ENCODE data around the gene CRADD.

Gene CRADD

GRCh38 chr12:93698307-93699092, 21.3 kb downstream of the CRADD start:
- TF ChIP-seq CTCF (IDR thresholded peaks at IDR 0.05; ENCODE audit: low read depth, low read length) = no peak
- DNase-seq (ENCODE audit: extremely low read depth, low read depth) = no peak

GRCh38 chr12:93699271-93700145, 22.3 kb downstream of the CRADD start:
- TF ChIP-seq CTCF (IDR thresholded peaks at IDR 0.05; ENCODE audit: low read depth, low read length) = no peak
- peak; percentile 54 for DNase-seq (ENCODE audit: extremely low read depth, low read depth)

DNA sequence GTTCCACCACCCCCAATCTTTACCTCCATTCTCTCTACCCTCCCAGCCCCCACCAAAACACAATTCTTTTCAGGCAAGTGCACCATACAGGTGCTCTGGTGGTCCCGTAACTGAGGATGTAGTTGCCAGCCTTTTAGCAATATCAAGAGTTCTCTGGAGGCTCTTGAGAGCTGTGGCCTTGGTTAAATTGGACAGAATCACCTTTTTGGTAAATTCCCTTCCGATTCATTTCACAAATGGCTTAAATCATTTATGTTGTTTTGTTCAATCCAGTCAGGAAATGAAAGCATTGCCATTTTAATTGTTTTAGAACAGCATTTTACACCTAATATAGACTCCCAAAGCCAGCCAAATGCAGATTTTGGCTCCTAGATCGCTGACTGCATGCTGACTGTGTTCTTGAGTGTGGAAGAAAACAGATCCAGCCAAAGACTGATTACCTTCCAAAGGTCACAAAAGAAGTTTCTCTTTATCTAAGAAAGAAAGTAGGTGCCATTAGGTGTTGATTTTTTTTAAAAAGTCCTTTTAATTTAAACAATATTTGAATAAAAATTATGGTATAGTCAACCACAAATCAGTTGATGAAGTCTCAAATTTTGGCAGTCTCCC, 25.6 kb downstream of the CRADD start:
- no peak for DNase-seq (ENCODE audit: extremely low read depth, low read depth)
- no peak for TF ChIP-seq CTCF (IDR thresholded peaks at IDR 0.05; ENCODE audit: low read depth, low read length)

- TF ChIP-seq CTCF (IDR thresholded peaks at IDR 0.05; ENCODE audit: low read depth, low read length) = no peak
- no peak for DNase-seq (ENCODE audit: extremely low read depth, low read depth)
Observed at GRCh38 chr12:93704122-93704521, 26.9 kb downstream of the CRADD start.

GRCh38 chr12:93704625-93705024, 27.4 kb downstream of the CRADD start:
- no peak for DNase-seq (ENCODE audit: extremely low read depth, low read depth)
- no peak for TF ChIP-seq CTCF (IDR thresholded peaks at IDR 0.05; ENCODE audit: low read depth, low read length)

DNA sequence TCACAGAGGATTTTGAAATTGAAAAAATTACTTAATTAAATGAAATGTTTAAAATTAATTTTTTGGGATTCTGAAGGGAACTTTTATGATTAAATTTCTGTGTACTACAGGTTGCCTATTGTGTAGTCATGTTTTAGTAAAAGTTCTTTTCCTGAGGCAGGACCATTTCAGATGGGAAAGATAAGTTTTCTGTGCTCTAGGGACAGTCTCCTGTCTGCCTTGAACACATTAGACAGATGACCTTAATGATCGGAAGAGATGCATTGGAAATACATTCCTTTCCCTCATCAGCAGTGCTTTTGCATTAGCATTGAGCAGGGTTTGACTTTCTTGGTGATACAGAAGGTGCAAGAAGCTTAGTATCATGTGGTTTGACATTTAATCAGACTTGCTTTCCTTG, 28.1 kb downstream of the CRADD start:
- no peak for DNase-seq (ENCODE audit: extremely low read depth, low read depth)
- TF ChIP-seq CTCF (IDR thresholded peaks at IDR 0.05; ENCODE audit: low read depth, low read length) = no peak

GRCh38 chr12:93706387-93706786, 29.2 kb downstream of the CRADD start:
- no peak for TF ChIP-seq CTCF (IDR thresholded peaks at IDR 0.05; ENCODE audit: low read depth, low read length)
- DNase-seq (ENCODE audit: extremely low read depth, low read depth) = no peak
